Calu3 (cell line): ENCODE data around the gene MAGEA1. TPM values are rescaled to one million over a fixed set of nuclear protein-coding genes. Genes with fewer than 3 reads are reported as not detected.

ENCODE experiments used
- BruUV-seq: library from RNA; stranded (reverse); fragments of 400-500 nt; replicated peaks from 2 replicates; lab custom pipeline; 2021; lab: Mats Ljungman, UMichigan
- CTCF ChIA-PET: fragments of 300-600 bp; sonication (Branson Sonifier 250); formaldehyde crosslinking; loops from one replicate; lab custom pipeline; 2022; ENCODE audit warnings: antibody characterized with exemption; lab: Charles Lee
- DNase-seq: peaks from one replicate; pipeline ENCODE4 v3.0.0; 2022
- H3K27ac Mint-ChIP-seq: one replicate; pipeline ENCODE4 v1.8.0; 2022; ENCODE audit warnings: mixed read lengths; ENCODE audit not compliant: unreplicated experiment
- H3K27me3 Mint-ChIP-seq: one replicate; pipeline ENCODE4 v1.8.0; 2022; ENCODE audit warnings: mixed read lengths; ENCODE audit not compliant: unreplicated experiment
- H3K36me3 Mint-ChIP-seq: one replicate; pipeline ENCODE4 v1.8.0; 2022; ENCODE audit warnings: mild to moderate bottlenecking, moderate library complexity, mixed read lengths; ENCODE audit not compliant: insufficient read depth, unreplicated experiment
- H3K4me1 Mint-ChIP-seq: one replicate; pipeline ENCODE4 v1.8.0; 2022; ENCODE audit warnings: mild to moderate bottlenecking, low read depth, mixed read lengths; ENCODE audit not compliant: unreplicated experiment
- H3K4me3 Mint-ChIP-seq: one replicate; pipeline ENCODE4 v1.8.0; 2022; ENCODE audit warnings: mild to moderate bottlenecking, low read depth, moderate library complexity, mixed read lengths; ENCODE audit not compliant: unreplicated experiment
- H3K9me3 Mint-ChIP-seq: one replicate; pipeline ENCODE4 v1.8.0; 2022; ENCODE audit warnings: low read depth, mixed read lengths; ENCODE audit not compliant: unreplicated experiment
- intact Hi-C: fragments of 100-400 bp; cut with micrococcal nuclease; formaldehyde crosslinking; loops from one replicate; pipeline ENCODE4 v1.10.0; 2022; ENCODE audit not compliant: unreplicated experiment
- total RNA-seq: library from RNA; stranded (reverse); gene quantifications from 2 replicates; pipeline ENCODE4 v1.2.3, GENCODE V29; 2022
- TF ChIP-seq, protein P1 (sequence below): fragments of 200-600 bp; IDR thresholded peaks from one replicate; pipeline ENCODE4 v1.8.0; 2022; ENCODE audit warnings: antibody characterized with exemption; ENCODE audit not compliant: unreplicated experiment

Gene MAGEA1
- total RNA-seq, 1 experiment from 2014 or later = not detected

DNA sequence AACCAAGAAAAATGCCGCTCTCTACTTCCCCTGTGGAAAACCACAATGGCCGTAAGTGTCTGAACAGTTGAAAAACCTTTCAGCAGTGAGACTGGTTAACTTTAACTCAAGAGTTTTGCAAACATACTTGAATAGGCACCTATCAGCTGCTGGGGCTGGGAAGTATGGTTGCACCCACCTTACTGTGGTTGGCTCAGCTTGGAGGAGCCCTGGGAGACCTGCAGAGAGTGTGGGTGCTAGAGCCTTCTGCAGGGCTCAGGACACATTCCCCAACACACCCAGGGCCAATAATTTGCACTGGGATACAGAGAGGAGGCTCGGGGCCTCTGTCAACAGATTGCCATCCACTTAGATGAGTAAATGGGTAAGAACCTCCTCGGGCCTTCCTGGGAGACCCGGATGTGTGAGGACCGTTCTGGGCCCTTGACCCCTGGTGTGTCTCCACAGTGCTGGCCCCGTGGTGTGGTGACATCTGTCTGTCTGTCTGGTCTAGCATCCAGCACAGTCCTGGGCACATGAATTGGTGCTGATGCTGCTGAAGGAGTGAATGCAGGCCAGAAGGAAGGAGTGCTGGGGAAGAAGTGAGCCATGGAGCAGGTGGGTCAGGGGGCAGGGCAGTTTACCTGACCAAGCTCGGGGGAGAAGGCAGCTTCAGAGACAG is 46.5 kb downstream of the MAGEA1 start:
- Mint-ChIP-seq H3K27me3 (peaks cover 42% of the 10 kb centered on the region), H3K4me3 (no peak overlapping the region), H3K36me3 (no peaks in the 10 kb centered on the region), H3K9me3 (no peaks in the 10 kb centered on the region), H3K4me1 (peaks cover 10% of the 10 kb centered on the region), H3K27ac (no peak overlapping the region)
- no TSS peak for BruUV-seq
- intact Hi-C loops = no loop called here
- CTCF ChIA-PET = no interaction called here
- TF ChIP-seq, protein P1, sequence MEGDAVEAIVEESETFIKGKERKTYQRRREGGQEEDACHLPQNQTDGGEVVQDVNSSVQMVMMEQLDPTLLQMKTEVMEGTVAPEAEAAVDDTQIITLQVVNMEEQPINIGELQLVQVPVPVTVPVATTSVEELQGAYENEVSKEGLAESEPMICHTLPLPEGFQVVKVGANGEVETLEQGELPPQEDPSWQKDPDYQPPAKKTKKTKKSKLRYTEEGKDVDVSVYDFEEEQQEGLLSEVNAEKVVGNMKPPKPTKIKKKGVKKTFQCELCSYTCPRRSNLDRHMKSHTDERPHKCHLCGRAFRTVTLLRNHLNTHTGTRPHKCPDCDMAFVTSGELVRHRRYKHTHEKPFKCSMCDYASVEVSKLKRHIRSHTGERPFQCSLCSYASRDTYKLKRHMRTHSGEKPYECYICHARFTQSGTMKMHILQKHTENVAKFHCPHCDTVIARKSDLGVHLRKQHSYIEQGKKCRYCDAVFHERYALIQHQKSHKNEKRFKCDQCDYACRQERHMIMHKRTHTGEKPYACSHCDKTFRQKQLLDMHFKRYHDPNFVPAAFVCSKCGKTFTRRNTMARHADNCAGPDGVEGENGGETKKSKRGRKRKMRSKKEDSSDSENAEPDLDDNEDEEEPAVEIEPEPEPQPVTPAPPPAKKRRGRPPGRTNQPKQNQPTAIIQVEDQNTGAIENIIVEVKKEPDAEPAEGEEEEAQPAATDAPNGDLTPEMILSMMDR = no peak
- no peak for DNase-seq

DNA sequence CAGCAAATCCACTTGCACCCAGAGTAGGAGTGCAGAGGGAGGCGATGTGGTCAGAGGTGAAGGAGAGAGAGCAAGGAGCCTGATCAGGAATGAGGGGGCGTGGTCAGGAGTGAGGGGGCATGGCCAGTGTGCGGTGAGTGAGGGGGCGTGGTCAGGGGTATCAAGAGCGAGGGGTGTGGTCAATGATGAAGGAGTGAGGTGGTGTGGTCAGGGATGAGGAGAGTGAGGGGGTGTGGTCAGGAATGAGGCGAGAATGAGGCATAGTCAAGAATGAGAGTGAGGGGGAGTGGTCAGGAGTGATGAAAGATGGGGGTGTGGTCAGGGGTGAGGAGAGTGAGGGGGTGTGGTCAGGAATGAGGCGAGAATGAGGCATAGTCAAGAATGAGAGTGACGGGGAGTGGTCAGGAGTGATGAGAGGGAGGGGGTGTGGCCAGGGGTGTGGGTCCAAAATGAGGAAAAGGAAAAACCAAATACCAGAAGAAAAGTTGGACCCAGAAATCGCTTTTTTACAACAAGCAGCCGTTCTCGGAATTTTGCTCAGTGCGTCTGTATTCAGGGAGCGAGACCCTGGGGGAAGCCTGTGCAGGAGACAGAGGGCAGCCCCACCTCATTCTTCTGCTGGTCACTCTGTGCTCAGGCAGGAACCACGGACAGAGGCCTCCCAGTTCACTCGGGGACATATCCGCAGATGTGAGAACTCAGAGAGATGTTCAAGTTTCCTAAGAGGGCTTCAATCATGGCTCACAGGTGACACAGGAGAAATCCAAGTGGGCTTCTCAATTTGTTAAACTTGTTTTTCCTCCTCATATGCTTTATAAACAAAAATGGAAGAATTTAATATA is 47.5 kb downstream of the MAGEA1 start:
- no peaks in the 10 kb centered on the region for H3K36me3 Mint-ChIP-seq
- peaks cover 50% of the 10 kb centered on the region for H3K27me3 Mint-ChIP-seq
- CTCF ChIA-PET = no interaction called here
- H3K4me3 Mint-ChIP-seq = no peak overlapping the region
- no peak overlapping the region for H3K27ac Mint-ChIP-seq
- TF ChIP-seq, protein P1 = no peak
- no peaks in the 10 kb centered on the region for H3K9me3 Mint-ChIP-seq
- peaks cover 10% of the 10 kb centered on the region for H3K4me1 Mint-ChIP-seq
- DNase-seq = peak; percentile 63
- intact Hi-C loops = no loop called here
- BruUV-seq = no TSS peak

Other genes starting within 250 kb of the MAGEA1 start
- not detected in 2 replicates for gene PNMA5, start 185.2 kb upstream of the MAGEA1 start, total RNA-seq
- gene PNMA3, start 122.8 kb upstream of the MAGEA1 start, total RNA-seq = not detected in 2 replicates
- gene PNMA6A, start 106.8 kb upstream of the MAGEA1 start, total RNA-seq = 0.31 and 0.44 TPM in 2 replicates
- not detected in 2 replicates for gene PNMA6F, start 142.5 kb downstream of the MAGEA1 start, total RNA-seq
- 6.6 and 7.4 TPM in 2 replicates for gene ZNF275, start 154.9 kb downstream of the MAGEA1 start, total RNA-seq
- not detected in 2 replicates for gene PNMA6E, start 222.1 kb downstream of the MAGEA1 start, total RNA-seq
- gene ZFP92, start 232.2 kb downstream of the MAGEA1 start, total RNA-seq = 0.19 and 0.22 TPM in 2 replicates